C4-2B (cell line): ENCODE data around the gene RALGAPA2.

ENCODE experiments used
- ZFX ChIP-seq: fragments of 450-650 bp; IDR thresholded peaks from 2 replicates; pipeline ENCODE4 v1.6.1; 2017
- TF ChIP-seq, protein P1 (sequence below): fragments of 450-650 bp; conservative IDR thresholded peaks from 2 replicates; pipeline ENCODE4 v1.5.1; 2017; ENCODE audit warnings: mild to moderate bottlenecking

DNA sequence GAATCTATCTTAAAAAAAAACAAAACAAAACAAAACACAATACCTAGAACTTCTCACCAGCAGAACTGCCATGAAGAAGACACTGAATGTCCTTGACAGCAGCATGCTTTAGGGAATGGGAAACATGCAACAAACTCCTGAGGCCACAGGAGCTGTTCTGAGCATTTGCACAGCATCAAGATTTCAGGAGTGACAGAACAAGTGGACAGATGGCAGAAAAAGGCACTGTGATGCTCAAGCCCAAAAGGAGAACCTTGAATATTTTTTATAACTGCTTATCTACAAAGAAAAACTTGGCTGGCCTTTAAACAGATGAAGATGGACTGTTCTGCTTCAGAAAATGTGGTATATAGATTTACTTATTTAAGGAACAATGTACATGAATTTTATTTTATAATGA, 158.9 kb downstream of the RALGAPA2 start:
- TF ChIP-seq, protein P1, sequence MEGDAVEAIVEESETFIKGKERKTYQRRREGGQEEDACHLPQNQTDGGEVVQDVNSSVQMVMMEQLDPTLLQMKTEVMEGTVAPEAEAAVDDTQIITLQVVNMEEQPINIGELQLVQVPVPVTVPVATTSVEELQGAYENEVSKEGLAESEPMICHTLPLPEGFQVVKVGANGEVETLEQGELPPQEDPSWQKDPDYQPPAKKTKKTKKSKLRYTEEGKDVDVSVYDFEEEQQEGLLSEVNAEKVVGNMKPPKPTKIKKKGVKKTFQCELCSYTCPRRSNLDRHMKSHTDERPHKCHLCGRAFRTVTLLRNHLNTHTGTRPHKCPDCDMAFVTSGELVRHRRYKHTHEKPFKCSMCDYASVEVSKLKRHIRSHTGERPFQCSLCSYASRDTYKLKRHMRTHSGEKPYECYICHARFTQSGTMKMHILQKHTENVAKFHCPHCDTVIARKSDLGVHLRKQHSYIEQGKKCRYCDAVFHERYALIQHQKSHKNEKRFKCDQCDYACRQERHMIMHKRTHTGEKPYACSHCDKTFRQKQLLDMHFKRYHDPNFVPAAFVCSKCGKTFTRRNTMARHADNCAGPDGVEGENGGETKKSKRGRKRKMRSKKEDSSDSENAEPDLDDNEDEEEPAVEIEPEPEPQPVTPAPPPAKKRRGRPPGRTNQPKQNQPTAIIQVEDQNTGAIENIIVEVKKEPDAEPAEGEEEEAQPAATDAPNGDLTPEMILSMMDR = no peak
- no peak for TF ChIP-seq ZFX
